OCI-LY7 (cell line): Measurements from ENCODE around the gene KTN1.

ENCODE experiments used
- EZH2phosphoT487 ChIP-seq: fragments of 200-600 bp; sonication (generic); IDR thresholded peaks from 2 replicates; pipeline ENCODE4 v1.6.1; 2018; ENCODE audit warnings: low read depth, borderline replicate concordance, mild to moderate bottlenecking, mixed run types, antibody characterized with exemption, low read length, moderate library complexity, mixed read lengths
- TF ChIP-seq, protein P1 (sequence below): fragments of 200-600 bp; sonication (generic); conservative IDR thresholded peaks from 2 replicates; pipeline ENCODE4 v1.5.1; 2014; ENCODE audit warnings: mild to moderate bottlenecking, antibody characterized with exemption, low read length, moderate library complexity, mixed read lengths

DNA sequence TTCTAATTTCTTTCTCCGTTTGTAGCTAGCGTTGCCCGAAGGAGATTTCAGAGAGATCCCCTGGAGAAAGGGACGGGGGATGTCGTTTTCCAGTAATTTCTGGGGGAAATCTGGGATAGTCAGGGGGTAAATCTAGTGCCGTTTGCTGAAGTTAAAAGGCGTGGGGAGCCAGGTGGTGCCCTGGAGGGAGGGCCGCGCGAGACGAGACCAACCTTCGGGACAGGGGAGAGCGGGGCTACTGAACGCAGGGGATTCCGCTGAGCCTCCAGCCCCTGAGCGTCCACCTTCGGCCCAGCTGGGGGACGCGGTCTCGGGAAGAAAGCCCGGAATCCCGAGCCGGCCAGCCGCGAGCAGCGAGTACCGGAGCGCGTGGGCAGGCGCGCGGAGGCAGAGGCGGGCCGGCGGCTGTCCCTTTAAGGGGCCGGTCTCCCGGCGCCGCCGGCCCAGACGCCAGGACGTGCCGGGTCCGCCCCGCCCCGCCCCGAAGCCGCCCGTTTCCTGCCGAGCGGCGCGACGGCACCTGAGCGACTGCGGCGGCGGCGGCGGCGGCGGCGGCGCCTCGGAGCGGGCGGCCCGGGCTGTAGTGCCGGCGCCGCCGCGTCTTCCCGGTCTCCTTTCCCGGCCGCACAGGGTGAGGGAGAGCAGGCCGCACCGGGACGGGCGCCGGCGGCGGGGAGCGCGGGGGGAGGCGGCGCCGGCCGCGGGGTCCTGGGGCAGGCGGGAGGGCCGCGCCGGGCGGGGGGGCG lies at the start of gene KTN1:
- TF ChIP-seq, protein P1, sequence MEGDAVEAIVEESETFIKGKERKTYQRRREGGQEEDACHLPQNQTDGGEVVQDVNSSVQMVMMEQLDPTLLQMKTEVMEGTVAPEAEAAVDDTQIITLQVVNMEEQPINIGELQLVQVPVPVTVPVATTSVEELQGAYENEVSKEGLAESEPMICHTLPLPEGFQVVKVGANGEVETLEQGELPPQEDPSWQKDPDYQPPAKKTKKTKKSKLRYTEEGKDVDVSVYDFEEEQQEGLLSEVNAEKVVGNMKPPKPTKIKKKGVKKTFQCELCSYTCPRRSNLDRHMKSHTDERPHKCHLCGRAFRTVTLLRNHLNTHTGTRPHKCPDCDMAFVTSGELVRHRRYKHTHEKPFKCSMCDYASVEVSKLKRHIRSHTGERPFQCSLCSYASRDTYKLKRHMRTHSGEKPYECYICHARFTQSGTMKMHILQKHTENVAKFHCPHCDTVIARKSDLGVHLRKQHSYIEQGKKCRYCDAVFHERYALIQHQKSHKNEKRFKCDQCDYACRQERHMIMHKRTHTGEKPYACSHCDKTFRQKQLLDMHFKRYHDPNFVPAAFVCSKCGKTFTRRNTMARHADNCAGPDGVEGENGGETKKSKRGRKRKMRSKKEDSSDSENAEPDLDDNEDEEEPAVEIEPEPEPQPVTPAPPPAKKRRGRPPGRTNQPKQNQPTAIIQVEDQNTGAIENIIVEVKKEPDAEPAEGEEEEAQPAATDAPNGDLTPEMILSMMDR, result no peak
- TF ChIP-seq EZH2phosphoT487, result no peak
